IMR-90 (cell line): ENCODE results near the gene ADISSP.

Source experiments
- BHLHE40 ChIP-seq: fragments of 150-350 bp; IDR thresholded peaks from 2 replicates; pipeline ENCODE4 v1.6.1; 2016; ENCODE audit warnings: mild to moderate bottlenecking, low read depth, low read length
- CEBPB ChIP-seq: IDR thresholded peaks from 2 replicates; pipeline ENCODE4 v1.6.1; 2012; ENCODE audit warnings: low read depth, low read length, improper control_type of control experiment
- CTCF ChIP-seq: conservative IDR thresholded peaks from 2 replicates; pipeline ENCODE4 v1.5.1; 2012; ENCODE audit warnings: mild to moderate bottlenecking, low read depth, low read length, improper control_type of control experiment
- FOS ChIP-seq: fragments of 150-350 bp; IDR thresholded peaks from 2 replicates; pipeline ENCODE4 v1.6.1; 2016; ENCODE audit warnings: low read depth, low read length
- MAZ ChIP-seq: IDR thresholded peaks from 2 replicates; pipeline ENCODE4 v1.6.1; 2012; ENCODE audit warnings: low read depth, mild to moderate bottlenecking, low read length, improper control_type of control experiment, moderate library complexity, borderline replicate concordance
- MXI1 ChIP-seq: IDR thresholded peaks from 2 replicates; pipeline ENCODE4 v1.6.1; 2012; ENCODE audit warnings: low read depth, mild to moderate bottlenecking, low read length, moderate library complexity, borderline replicate concordance
- NFE2L2 ChIP-seq: fragments of 150-350 bp; IDR thresholded peaks from 2 replicates; pipeline ENCODE4 v1.6.1; 2016; ENCODE audit warnings: low read depth, mild to moderate bottlenecking, low read length
- POLR2A ChIP-seq: IDR thresholded peaks from 2 replicates; pipeline ENCODE4 v1.6.1; 2012; ENCODE audit warnings: mild to moderate bottlenecking, low read depth, low read length
- RAD21 ChIP-seq: IDR thresholded peaks from 2 replicates; pipeline ENCODE4 v1.6.1; 2012; ENCODE audit warnings: low read length, improper control_type of control experiment
- RCOR1 ChIP-seq: IDR thresholded peaks from 2 replicates; pipeline ENCODE4 v1.6.1; 2012; ENCODE audit warnings: mild to moderate bottlenecking, low read length, improper control_type of control experiment; ENCODE audit not compliant: insufficient replicate concordance
- RFX5 ChIP-seq: IDR thresholded peaks from 2 replicates; pipeline ENCODE4 v1.8.0; 2012; ENCODE audit warnings: low read depth, mild to moderate bottlenecking, low read length, moderate library complexity
- SMC3 ChIP-seq: fragments of 150-350 bp; IDR thresholded peaks from 2 replicates; pipeline ENCODE4 v1.6.1; 2016; ENCODE audit warnings: low read depth, mild to moderate bottlenecking, antibody characterized with exemption, low read length, moderate library complexity
- USF2 ChIP-seq: fragments of 150-350 bp; IDR thresholded peaks from 2 replicates; pipeline ENCODE4 v1.6.1; 2017; ENCODE audit warnings: mild to moderate bottlenecking, antibody characterized with exemption, low read length, low read depth
- TF ChIP-seq, protein P1 (sequence below): fragments of 150-350 bp; IDR thresholded peaks from 2 replicates; pipeline ENCODE4 v1.6.1; 2016; ENCODE audit warnings: low read depth, mild to moderate bottlenecking, low read length, moderate library complexity, borderline replicate concordance

DNA sequence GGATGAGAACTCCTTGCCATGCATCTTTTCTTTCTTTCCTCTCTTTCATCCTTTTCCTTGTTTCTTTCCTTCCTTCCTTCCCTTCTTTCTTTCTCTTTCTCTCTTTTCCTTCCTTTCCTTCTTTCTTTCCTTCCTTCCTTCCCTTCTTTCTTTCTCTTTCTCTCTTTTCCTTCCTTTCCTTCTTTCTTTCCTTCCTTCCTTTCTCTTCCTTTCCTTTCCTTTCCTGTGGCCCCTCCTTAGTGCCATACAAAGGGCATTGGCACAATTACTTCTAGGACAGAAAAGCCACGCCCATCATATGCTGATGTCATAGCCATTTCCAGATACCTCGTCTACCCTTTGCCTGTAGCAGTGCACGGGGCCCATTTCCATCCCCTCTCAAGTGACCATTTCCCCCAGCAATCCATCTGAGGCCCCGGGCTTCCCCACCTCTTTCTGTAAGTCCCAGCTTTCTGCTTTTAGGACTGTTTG lies 21.2 kb upstream of the ADISSP start:
- TF ChIP-seq POLR2A (no peak), CTCF (no peak), SMC3 (no peak), USF2 (no peak), MXI1 (no peak), RFX5 (no peak), RAD21 (no peak), CEBPB (no peak), BHLHE40 (no peak), FOS (no peak), MAZ (no peak), NFE2L2 (no peak), RCOR1 (no peak)
- TF ChIP-seq, protein P1, sequence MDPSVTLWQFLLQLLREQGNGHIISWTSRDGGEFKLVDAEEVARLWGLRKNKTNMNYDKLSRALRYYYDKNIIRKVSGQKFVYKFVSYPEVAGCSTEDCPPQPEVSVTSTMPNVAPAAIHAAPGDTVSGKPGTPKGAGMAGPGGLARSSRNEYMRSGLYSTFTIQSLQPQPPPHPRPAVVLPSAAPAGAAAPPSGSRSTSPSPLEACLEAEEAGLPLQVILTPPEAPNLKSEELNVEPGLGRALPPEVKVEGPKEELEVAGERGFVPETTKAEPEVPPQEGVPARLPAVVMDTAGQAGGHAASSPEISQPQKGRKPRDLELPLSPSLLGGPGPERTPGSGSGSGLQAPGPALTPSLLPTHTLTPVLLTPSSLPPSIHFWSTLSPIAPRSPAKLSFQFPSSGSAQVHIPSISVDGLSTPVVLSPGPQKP: no peak
